Stimulated activated CD8-positive, alpha-beta memory T cell treated with anti-CD3 and anti-CD28 coated beads, Interleukin-7, amount 100 ng/mL, for 24 hours (primary cell): Measurements from ENCODE around the gene PRIMPOL.
A peak's percentile ranks its signal among the peaks of the same experiment; 100 is the strongest.
"Not testable (repeated sequence)": the region's sequence is repeated elsewhere in the genome, so short reads cannot be mapped to it uniquely, and the experiment has no call there.

Experiments
- DNase-seq: peaks from one replicate; pipeline ENCODE4 v3.0.0-alpha.2; 2020; ENCODE audit warnings: low read depth

Gene PRIMPOL, protein sequence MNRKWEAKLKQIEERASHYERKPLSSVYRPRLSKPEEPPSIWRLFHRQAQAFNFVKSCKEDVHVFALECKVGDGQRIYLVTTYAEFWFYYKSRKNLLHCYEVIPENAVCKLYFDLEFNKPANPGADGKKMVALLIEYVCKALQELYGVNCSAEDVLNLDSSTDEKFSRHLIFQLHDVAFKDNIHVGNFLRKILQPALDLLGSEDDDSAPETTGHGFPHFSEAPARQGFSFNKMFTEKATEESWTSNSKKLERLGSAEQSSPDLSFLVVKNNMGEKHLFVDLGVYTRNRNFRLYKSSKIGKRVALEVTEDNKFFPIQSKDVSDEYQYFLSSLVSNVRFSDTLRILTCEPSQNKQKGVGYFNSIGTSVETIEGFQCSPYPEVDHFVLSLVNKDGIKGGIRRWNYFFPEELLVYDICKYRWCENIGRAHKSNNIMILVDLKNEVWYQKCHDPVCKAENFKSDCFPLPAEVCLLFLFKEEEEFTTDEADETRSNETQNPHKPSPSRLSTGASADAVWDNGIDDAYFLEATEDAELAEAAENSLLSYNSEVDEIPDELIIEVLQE

DNA sequence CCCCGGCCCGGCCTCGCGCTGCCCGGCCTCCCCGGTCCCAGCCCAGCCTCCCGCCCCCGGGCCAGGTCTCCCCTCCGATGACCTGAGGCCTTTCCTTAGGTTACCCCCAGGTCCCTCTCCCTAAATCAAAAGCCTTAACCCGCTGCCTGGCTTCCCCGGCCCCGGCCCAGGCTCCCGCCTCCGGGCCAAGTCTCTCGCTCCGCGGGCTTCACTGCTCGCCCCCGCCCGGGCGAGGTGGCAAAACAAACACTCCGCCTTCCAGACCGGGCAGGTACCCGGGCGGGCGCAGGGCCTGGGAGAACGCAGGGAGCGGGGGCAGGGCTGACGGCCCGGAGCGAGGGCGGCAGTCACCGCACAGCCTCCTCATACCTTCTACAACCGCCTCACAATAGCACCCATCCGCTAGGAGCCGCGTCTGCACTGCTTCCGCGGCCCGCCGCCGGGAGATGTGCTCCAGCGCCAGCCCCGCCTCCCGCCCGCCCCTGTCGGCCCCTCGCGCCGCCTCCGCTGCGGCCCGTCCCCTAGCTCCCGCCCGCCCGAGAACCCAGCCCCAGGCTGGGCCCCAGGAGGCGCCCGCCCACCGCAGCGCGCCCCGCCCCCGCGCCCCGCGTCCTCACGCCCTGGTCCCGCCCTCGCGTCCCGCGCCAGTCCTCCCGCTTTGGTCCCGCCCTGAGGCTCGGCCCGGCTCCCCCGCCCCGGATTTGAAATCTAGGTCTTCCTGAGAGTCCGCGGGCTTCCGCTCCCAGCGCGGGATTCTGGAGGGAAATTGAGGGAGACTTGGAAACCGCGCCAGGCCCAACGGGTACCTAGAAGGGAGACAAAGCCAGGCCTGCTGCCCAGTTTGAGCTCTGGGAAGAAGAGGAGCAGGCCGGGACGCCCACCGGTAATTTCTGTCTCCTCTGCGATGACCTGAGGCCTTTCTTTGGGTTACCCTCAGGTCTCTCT is at the start of gene PRIMPOL, which contains the start of gene CASP3:
Gene PRIMPOL, plus strand, starts transcription at position 713 of the 945 bp plus-strand sequence. CDS start 7,403 bp downstream, outside the sequence.
Gene CASP3, minus strand, starts transcription at position 422 of the 945 bp plus-strand sequence. CDS start 10,994 bp downstream, outside the sequence.
- DNase-seq: peak; percentile 92

- DNase-seq: not testable (repeated sequence)
These were observed 48.6 kb upstream of the PRIMPOL start for GRCh38 chr4:184600982-184601381.

DNA sequence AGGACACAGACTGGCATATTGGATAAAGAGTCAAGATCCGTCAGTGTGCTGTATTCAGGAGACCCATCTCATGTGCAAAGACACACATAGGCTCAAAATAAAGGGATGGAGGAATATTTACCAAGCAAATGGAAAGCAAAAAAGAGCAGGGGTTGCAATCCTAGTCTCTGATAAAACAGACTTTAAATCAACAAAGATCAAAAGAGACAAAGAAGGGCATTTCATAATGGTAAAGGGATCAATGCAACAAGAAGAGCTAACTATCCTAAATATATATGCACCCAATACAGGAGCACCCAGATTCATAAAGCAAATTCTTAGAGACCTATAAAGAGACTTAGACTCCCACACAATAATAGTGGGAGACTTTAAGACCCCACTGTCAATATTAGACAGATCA is 46.7 kb upstream of the PRIMPOL start:
- DNase-seq: not testable (repeated sequence)

DNA sequence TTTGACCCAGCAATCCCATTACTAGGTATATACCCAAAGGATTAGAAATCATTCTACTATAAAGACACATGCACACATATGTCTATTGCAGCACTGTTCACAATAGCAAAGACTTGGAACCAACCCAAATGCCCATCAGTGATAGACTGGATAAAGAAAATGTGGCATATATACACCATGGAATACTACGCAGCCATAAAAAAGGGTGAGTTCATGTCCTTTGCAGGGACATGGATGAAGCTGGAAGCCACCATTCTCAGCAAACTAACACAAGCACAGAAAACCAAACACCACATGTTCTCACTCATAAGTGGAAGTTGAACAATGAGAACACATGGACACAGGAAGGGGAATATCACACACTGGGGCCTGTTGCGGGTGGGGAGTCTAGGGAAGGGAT is 42.1 kb upstream of the PRIMPOL start:
- not testable (repeated sequence) for DNase-seq

DNA sequence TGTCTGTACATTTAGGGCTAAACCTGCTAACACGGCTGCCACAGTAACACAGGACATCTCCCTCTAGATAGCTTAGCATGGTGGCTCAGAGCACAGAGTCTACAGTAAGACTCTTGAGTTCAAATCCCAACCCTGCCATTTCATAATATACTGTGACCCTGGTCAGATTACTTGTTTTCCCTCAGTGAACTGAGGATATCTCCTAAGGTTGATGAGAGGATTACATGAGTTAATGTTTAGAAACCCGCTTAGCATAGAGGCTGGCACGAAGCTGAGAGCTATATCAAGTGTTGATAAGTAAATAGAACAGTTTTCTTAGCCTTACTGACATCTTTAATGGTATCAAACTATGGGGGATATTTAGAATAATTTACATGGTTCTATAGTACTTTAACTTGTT is 37.5 kb upstream of the PRIMPOL start:
- no peak for DNase-seq

DNA sequence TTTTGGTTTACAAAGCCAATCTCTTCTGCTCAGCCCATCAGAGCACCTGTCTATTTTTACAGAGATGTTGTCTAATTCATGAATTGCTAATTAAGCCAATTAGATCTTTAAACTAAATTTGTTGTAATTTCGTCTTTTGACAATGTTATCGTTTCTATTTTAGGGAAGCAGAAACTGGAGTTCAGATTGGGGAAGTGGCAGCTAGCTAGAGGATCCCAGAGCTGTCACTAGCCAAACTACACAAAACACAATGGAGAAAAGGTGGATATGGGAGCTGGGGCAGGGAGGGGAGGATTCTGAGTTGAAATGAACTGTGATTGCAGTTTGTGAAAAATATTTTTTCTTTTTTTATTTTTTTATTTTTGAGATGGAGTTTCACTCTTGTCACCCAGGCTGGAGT is 36.1 kb upstream of the PRIMPOL start:
- DNase-seq: no peak

DNA sequence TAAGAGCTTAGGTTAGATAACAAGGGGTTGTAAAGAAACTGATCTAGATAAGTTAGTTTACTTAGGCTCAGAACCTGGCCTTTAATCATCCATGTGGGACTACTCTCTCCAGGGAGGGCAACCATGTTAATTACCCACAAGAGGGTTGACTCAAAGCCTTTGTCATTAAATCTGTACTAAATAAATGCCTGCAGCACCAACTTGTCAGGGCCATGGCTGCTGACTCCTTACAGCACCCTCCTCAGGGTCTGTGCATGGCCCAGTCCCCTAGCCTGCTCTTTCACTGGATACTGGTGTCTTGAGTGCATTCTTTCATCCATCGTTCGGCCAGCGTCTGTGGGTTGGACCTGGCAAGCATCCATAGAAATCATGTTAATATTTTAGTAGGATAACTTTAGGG is 35.0 kb upstream of the PRIMPOL start:
- no peak for DNase-seq

DNA sequence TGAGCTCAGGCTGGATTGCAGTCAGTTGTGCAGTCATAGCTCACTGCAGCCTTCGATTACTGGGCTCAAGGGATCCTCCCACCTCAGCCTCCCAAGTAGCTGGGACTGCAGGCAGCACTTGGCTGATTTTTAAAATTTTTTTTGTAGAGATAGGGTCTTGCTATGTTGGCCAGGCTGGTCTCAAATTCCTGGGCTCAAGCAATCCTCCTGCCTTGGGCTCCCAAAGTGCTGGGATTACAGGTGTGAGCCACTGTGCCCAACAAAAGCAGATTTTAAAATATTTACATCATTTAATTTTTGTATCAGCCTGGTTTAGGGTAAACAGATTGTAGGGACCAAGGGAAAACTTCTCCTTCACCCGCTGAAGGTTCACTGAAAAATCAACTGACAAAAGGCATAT is 33.4 kb upstream of the PRIMPOL start:
- DNase-seq: not testable (repeated sequence)

- DNase-seq: no peak
These were observed 32.6 kb upstream of the PRIMPOL start for GRCh38 chr4:184616633-184617551.

- no peak for DNase-seq
These were observed 31.8 kb upstream of the PRIMPOL start for GRCh38 chr4:184617600-184618196.

DNA sequence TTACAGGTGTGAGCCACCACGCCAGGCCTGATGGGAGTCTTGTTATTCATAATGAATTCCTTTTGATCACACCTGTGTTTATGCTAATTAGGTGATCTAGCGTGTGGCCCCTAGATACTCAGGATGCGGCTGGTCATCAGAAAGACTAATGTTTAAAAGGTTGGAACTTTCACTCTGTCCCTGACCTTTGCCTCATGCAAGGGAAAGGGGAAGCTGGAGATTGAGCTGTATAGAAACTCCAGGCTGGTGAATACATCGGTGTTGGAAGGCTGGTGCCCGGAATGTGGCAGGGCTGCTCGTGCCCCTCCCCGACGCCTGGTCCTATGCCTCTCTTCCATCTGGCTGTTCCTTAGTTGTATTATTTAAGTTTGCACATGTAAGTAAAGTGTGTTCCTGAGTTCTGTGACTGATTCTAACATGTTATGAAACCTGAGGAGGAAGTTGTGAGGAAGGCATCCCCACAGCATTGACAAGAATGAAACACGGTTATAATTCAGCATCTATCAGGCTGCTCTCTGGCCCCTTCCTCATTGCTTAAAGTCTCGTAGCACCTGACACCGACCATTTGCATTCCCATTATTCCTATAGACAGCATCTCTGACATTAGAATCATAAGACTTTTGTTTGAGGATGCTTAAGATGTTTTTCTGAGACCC is 29.2 kb upstream of the PRIMPOL start:
- no peak for DNase-seq

DNA sequence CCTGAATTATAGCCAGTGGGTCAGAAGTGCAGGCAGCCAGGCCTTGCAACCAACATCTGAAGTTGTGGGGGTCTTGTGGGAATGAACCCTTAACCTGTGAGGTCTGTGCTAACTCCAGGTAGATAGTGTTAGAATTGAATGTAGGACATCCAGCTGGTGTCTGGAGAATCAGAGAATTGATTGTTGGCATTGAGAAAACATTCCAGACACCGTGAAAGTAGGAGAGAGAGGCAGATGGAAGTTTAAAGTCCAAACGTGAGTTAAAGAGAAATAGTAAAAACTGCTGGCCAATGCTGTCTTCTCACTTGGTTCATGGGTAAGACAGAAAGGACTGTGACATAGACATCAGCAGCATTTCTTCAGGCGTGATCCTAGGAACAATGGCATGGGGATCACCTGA is 28.0 kb upstream of the PRIMPOL start:
- DNase-seq: no peak

- not testable (repeated sequence) for DNase-seq
These were observed 25.0 kb upstream of the PRIMPOL start for GRCh38 chr4:184624504-184624903.

DNA sequence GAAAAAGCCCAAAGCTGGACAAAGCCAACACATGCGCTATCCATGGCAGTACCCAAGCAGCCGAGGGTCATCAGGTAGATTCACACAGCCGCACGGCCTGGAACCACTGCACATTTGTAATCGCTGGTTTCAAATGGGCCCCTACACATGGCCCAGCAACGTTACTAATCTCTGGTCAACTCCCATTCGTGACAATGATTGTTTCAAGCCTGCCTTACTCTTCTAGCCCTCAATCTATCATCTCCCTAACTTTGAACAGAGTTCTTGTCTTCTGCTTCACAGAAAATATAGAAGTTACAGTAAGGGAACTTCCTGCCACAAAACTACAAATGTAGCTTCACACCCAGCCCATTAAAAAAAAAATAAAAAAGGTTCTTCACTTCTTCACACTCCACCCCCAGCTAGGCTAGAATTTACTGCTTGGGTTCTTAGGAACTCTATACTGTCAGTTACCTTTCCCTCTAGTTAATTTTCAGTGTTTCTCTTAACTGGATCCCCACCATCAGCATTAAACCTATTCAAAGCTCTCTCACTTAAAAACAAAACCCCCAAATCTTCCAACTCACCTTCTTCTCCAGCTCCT is 24.5 kb upstream of the PRIMPOL start:
- no peak for DNase-seq

- DNase-seq: not testable (repeated sequence)
These were observed 23.5 kb upstream of the PRIMPOL start for GRCh38 chr4:184625783-184626596.

DNA sequence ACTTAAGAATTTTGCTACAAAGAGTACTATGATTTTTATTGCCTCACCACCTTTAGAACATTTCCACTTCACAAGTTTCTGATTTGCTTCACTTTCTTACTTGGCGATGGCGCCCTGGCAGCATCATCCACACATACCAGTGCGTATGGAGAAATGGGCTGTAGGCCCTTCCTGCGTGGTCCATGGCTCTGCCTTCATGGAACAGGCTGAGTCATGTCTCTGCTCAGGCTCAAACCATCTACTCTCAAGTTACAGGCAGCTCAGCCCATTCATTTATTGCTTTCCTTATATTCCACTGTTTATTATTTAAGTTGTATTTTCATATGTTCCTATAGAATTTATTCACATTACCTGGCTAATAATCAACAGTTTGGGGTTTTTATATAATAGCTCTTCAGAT is 21.4 kb upstream of the PRIMPOL start:
- DNase-seq: no peak

- no peak for DNase-seq
These were observed 16.7 kb upstream of the PRIMPOL start for GRCh38 chr4:184632842-184633241.

DNA sequence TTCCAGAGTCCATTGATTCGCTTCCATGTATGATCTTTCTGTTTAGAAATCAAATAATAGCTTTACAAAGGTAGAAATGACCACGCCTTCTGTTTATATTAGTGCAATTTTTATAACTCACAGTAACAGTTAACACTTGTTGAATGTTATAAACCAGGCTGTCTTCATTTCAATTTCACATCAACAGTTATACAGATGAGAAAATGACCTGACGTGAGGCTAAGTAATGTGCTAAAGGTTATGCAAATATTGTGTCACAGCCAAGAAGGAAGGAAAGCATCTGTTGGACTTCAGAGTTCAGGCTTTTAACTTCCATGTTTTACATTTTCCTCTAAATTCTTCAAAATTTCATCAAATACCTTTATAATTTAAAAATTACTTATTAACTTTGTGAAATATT is 14.2 kb upstream of the PRIMPOL start:
- no peak for DNase-seq

GRCh38 chr4:184636144-184636543 is 13.4 kb upstream of the PRIMPOL start:
- no peak for DNase-seq
